CD4-positive, alpha-beta T cell treated with Interleukin-6 for 4 hours (primary cell): ENCODE data around the gene ARMH1.
"Not testable (repeated sequence)": the region's sequence is repeated elsewhere in the genome, so short reads cannot be mapped to it uniquely, and the experiment has no call there.

Experiments used
- DNase-seq: peaks from one replicate; pipeline ENCODE4 v3.0.0-alpha.2; 2020; ENCODE audit warnings: mixed read lengths

ARMH1 gene

GRCh38 chr1:44696101-44696500, 21.6 kb downstream of the ARMH1 start:
- DNase-seq, result no peak

DNA sequence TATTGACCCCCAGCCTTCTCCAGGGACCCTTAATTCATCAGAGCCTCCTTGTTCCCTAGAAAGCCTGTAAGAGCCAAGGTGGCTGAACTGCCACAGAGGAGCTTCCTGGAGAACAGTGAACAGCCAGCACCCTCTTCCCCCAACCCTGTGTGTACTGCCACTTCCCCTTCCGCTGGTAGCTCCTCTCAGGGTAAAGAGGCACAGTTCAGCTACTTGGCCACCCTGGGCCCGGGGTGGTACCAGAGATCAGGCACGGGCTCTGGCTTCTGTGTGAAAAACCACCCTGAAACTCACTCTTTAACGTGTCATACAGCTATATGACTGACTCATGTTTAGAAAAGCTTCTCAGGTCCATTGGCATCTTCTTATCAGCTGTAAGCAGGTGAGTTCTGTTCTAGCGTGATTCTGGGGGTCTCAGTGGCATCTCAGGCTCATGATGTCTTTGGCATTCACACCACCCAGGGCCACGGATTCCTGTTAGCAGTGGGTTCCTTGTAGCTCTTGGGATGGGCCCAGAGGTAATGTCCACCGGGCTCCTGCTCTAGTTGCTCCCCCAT, 22.4 kb downstream of the ARMH1 start:
- DNase-seq, result peak; percentile 64

DNA sequence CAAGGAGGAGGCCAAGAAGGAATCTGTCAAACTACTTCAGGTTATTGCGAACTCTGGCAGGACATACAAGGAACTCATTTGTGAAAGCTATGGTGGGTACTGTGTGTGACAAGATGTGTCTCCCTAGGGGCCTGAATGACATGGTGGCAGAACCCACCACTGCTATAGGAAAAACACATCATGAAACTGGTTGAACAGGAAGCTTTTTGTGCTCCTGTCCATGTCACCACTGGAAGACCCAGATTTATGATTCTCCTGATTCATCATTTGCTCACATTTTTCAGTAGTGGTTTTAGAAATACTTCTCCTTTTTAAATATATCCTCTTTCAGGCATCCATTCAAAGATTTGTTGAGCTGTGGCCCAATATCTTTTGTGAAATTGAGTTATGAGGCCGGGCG, 23.6 kb downstream of the ARMH1 start:
- DNase-seq, result no peak

DNA sequence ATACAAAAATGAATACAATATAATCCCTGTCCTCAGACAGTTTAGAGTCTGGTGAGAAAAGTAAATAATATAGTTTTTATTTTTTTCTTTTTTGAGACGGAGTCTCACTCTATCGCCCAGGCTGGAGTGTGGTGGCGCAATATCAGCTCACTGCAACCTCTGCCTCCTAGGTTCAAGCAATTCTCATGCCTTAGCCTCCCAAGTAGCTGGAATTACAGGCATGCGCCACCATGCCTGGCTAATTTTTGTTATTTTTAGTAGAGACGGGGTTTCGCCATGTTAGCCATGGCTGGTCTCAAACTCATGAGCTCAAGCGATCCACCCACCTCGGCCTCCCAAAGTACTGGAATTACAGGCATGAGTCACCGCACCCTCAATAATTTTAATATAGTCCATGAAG, 24.9 kb downstream of the ARMH1 start:
- DNase-seq, result not testable (repeated sequence)

GRCh38 chr1:44700573-44700972, 26.1 kb downstream of the ARMH1 start:
- DNase-seq, result no peak

- no peak for DNase-seq
Measured at GRCh38 chr1:44701141-44701573, 26.6 kb downstream of the ARMH1 start.

- DNase-seq, result no peak
Measured at GRCh38 chr1:44705470-44705869, 31.0 kb downstream of the ARMH1 start.

GRCh38 chr1:44705938-44706337, 31.4 kb downstream of the ARMH1 start:
- DNase-seq, result no peak

GRCh38 chr1:44707112-44707881, 32.8 kb downstream of the ARMH1 start:
- DNase-seq, result no peak

GRCh38 chr1:44707959-44708831, 33.7 kb downstream of the ARMH1 start:
- peak; percentile 43 for DNase-seq

- no peak for DNase-seq
Measured at GRCh38 chr1:44713321-44713781, 38.8 kb downstream of the ARMH1 start.

- no peak for DNase-seq
Measured at GRCh38 chr1:44714532-44714931, 40.0 kb downstream of the ARMH1 start.

DNA sequence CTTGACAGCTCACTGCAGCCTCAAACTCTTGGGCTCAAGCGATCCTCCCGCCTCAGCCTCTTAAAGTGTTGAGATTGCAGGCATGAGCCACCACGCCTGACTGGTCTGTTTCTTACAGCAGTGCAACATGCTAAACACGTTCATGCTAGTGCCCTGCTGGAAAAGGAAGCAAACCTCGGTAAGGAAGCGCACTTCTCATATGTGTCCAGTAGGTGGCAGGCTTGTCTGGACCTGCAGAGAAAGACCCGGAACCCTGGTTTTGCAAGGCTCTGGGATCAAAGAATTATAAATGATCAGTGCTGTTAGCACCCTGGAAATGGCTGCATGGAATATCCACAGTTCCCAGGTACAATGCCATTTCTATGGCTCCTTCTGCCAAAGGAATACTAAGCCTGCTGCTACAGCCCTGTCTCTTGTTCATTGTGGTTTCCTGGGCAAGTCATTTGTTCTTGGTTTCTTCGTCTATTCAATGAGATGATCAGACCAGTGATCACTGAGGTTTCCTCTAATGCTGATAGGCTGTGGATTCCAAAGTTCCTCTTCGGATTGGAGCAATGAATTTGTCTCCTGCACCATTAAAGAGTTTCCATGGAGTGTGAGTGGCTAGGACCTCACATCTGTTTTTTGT, 40.5 kb downstream of the ARMH1 start:
- DNase-seq, result peak; percentile 72

GRCh38 chr1:44717156-44717555, 42.6 kb downstream of the ARMH1 start:
- no peak for DNase-seq

- DNase-seq, result no peak
Measured at GRCh38 chr1:44717653-44718052, 43.1 kb downstream of the ARMH1 start.

DNA sequence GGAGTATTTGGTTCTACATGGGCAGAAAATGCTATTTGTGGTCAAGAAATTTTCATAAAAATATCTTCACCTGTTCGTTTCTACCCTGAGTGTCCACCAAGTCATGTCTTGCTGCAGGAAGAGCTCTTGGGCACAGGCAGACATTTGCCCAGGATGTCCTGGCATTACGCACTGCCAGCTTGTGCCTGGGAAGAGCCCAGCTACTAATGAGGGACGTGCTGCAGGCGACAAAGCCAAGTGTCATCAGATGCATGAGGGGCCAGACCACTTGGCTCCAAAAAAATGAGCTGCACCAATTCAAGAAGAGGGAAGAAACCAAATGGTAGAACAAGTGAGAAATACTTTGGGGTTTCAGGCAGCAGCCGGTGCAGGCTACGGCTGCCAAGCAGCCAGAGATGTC, 43.6 kb downstream of the ARMH1 start:
- no peak for DNase-seq

DNA sequence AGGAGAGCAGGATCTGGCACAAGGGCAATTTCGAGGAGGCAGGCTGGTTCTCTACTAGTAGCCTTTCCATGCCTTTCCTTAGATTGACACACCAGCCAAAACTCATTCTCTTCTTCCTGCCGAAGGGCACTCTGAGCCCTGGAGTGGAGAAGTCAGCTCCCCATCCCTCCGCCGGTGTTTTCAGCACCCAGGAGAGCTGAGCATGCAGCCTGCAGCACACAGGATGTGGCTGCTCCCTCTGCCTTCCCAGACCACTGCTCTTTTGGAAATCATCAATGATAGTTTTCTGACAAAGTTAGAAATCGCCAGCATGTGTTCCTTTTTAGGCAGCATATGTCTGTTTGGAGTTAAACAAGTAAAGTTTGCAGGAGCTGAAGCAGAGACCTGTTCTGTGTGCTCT, 44.8 kb downstream of the ARMH1 start:
- peak; percentile 43 for DNase-seq

GRCh38 chr1:44720281-44720680, 45.8 kb downstream of the ARMH1 start:
- DNase-seq, result no peak

DNA sequence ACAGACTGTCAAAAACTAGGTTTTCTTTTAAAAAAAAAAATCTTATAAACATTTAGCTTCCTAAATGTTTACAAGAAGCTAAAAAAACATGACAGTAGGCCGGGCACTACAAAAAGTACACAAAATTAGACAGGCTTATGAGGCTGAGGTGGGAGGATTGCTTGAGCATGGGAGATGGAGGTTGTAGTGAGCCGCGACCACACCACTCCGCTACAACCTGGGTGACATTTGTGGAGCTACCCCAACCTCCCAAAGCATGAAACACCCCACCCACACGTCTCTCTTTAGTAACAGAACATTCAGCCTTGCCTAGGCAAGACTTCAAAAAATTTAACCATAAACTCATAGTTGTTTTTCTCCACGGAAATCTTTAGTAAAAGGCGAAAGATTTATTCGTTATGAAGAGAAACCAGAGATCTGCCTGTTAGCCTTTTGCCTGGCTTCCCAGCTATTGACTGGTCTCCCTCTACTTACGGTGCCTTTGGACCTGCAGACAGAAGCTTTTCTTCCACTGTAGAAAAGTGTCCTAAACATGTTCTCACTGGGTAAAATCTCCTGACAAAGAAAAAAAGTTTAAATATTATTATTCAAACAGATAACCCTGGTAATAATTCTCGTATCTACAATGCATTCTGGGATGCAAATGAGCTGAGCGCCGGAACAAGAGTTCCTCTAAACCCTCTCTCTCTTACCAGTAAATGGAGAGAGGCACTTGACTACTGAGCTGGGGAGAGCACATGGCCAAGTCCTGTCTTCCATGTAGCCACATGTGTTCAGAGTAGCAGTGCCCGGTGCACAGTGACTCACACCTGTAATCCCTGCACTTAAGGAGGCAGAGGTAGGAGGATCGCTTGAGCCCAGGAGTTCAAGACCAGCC, 47.2 kb downstream of the ARMH1 start:
- peak; percentile 63 for DNase-seq

GRCh38 chr1:44723064-44723463, 48.5 kb downstream of the ARMH1 start:
- DNase-seq, result peak; percentile 36

GRCh38 chr1:44723496-44724295, 49.2 kb downstream of the ARMH1 start:
- DNase-seq, result peak; percentile 54
